Body of pancreas (tissue), 4 donors: ENCODE results near the gene IL16.

Source experiments
- CTCF ChIP-seq, 7 experiments: fragments of 450-650 bp in 4 of 7; fragments of 200-600 bp in 3 of 7; sonication (generic) in 3 of 7; IDR thresholded peaks; one replicate each; pipeline ENCODE4 v1.5.1; 2016 to 2019; ENCODE audit warnings: antibody characterized with exemption in 7 of 7
- POLR2A ChIP-seq, 3 donors: fragments of 450-650 bp; IDR thresholded peaks; one replicate each; pipeline ENCODE4 v1.6.1; 2016; ENCODE audit warnings: antibody characterized with exemption in 3 of 3, mild to moderate bottlenecking in 2 of 3

GRCh38 chr15:81270188-81270587 lies 73.5 kb downstream of the IL16 start:
- TF ChIP-seq CTCF (IDR thresholded peaks at IDR 0.05) (no peak), POLR2A (IDR thresholded peaks at IDR 0.05) (no peak)
